Stimulated activated memory B cell treated with anti-CD40 and anti-IgM and Interleukin-4, amounts not matched to agents 10 μg/mL and 1 μg/mL and 100 μg/mL, for 72 hours (primary cell): ENCODE measurements around the gene ELP4.
"Not testable (repeated sequence)": the region's sequence is repeated elsewhere in the genome, so short reads cannot be mapped to it uniquely, and the experiment has no call there.

ENCODE experiments used
- ATAC-seq: fragments of 150-1000 bp; cut with Tn5 transposase; 2 replicates; pipeline ENCODE4 v1.10.0; 2021
- H3K27ac Mint-ChIP-seq: one replicate; pipeline ENCODE4 v1.8.0; 2022; ENCODE audit warnings: mild to moderate bottlenecking, mixed read lengths
- H3K27me3 Mint-ChIP-seq: one replicate; pipeline ENCODE4 v1.8.0; 2022; ENCODE audit warnings: mixed read lengths
- H3K36me3 Mint-ChIP-seq: one replicate; pipeline ENCODE4 v1.8.0; 2022; ENCODE audit warnings: mixed read lengths
- H3K4me1 Mint-ChIP-seq: one replicate; pipeline ENCODE4 v1.8.0; 2022; ENCODE audit warnings: mixed read lengths
- H3K4me3 Mint-ChIP-seq: one replicate; pipeline ENCODE4 v1.8.0; 2022; ENCODE audit warnings: mild to moderate bottlenecking, moderate library complexity, mixed read lengths
- H3K9me3 Mint-ChIP-seq: one replicate; pipeline ENCODE4 v1.8.0; 2022; ENCODE audit warnings: mixed read lengths

Gene ELP4

DNA sequence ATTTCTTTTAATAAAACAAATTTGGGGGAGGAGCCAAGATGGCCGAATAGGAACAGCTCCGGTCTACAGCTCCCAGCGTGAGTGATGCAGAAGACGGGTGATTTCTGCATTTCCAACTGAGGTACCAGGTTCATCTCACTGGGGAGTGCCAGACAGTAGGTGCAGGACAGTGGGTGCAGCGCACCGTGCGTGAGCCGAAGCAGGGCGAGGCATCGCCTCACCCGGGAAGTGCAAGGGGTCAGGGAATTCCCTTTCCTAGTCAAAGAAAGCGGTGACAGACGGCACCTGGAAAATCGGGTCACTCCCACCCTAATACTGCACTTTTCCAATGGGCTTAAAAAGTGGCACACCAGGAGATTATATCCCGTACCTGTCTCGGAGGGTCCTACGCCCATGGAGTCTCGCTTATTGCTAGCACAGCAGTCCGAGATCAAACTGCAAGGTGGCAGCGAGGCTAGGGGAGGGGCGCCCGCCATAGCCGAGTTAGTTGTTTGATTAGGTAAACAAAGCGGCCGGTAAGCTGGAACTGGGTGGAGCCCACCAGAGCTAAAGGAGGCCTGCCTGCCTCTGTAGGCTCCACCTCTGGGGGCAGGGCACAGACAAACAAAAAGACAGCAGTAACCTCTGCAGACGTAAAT lies 231.3 kb downstream of the ELP4 start:
- peaks cover 16% of the 10 kb centered on the region for H3K36me3 Mint-ChIP-seq
- H3K27me3 Mint-ChIP-seq, H3K4me1 Mint-ChIP-seq, ATAC-seq, H3K27ac Mint-ChIP-seq, H3K4me3 Mint-ChIP-seq: not testable (repeated sequence)
- peaks cover 16% of the 10 kb centered on the region for H3K9me3 Mint-ChIP-seq

DNA sequence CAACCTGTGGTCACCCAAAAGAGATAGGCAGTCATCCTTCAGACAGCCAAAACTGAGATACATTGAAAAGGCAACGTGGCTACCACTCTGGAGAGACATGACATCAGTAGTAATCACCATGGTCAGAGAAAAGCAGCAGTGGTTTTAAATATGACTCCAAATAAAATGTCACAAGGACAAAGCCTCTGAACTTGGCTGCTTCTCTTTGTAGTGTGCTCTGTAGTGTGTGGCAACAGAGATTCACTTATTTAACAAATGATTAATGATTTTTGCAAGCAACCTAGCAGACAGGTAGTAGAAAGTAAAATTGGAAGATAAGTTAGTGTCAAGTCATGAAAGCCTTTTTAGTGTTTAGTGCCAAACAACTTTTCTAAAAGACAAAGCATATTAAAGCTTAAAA lies 238.0 kb downstream of the ELP4 start:
- no peaks in the 10 kb centered on the region for H3K4me1 Mint-ChIP-seq
- H3K27me3 Mint-ChIP-seq = no peaks in the 10 kb centered on the region
- H3K9me3 Mint-ChIP-seq = peaks cover 9% of the 10 kb centered on the region
- ATAC-seq = no peak
- H3K27ac Mint-ChIP-seq = no peak overlapping the region
- H3K4me3 Mint-ChIP-seq = no peak overlapping the region
- H3K36me3 Mint-ChIP-seq = peaks cover 14% of the 10 kb centered on the region

- no peak for ATAC-seq
- peaks cover 13% of the 10 kb centered on the region for H3K36me3 Mint-ChIP-seq
- H3K27me3 Mint-ChIP-seq = no peaks in the 10 kb centered on the region
These were observed 247.8 kb downstream of the ELP4 start for GRCh38 chr11:31757260-31757835.

DNA sequence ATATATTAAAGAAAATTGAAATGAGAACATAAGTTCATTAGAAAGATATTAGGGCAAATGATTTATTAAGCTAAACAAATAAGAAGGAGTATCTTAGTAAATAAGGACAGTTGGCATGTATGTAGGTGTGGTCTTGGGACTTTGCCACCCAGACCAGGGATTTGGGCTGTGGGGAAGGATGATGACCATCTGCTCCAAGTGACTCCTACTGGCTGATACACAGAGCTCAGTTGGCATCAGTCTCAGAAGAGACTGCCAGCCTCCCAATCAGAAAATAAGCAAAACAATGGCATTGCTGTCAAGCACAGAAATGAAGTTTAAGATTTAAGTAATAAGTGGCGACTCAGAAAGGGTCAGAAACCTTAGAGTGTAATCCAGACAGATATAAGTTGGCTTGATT lies 252.1 kb downstream of the ELP4 start:
- no peaks in the 10 kb centered on the region for H3K9me3 Mint-ChIP-seq
- no peak overlapping the region for H3K27ac Mint-ChIP-seq
- no peaks in the 10 kb centered on the region for H3K27me3 Mint-ChIP-seq
- ATAC-seq = no peak
- no peaks in the 10 kb centered on the region for H3K4me1 Mint-ChIP-seq
- H3K4me3 Mint-ChIP-seq = no peak overlapping the region
- peaks cover 7% of the 10 kb centered on the region for H3K36me3 Mint-ChIP-seq

More at GRCh38 chr11:31757260-31757835, 247.8 kb downstream of the ELP4 start:
- Mint-ChIP-seq H3K4me3 (no peak overlapping the region), H3K27ac (no peak overlapping the region), H3K9me3 (no peaks in the 10 kb centered on the region), H3K4me1 (no peaks in the 10 kb centered on the region)

- no peaks in the 10 kb centered on the region for H3K4me1 Mint-ChIP-seq
- no peak overlapping the region for H3K27ac Mint-ChIP-seq
- ATAC-seq = no peak
- no peaks in the 10 kb centered on the region for H3K9me3 Mint-ChIP-seq
- no peaks in the 10 kb centered on the region for H3K27me3 Mint-ChIP-seq
- peaks cover 7% of the 10 kb centered on the region for H3K36me3 Mint-ChIP-seq
- H3K4me3 Mint-ChIP-seq = no peak overlapping the region
These were observed 253.7 kb downstream of the ELP4 start for GRCh38 chr11:31763296-31763695.

GRCh38 chr11:31764261-31764660 lies 254.7 kb downstream of the ELP4 start:
- H3K27me3 Mint-ChIP-seq = no peaks in the 10 kb centered on the region
- no peak for ATAC-seq
- no peaks in the 10 kb centered on the region for H3K4me1 Mint-ChIP-seq
- H3K27ac Mint-ChIP-seq = no peak overlapping the region
- peaks cover 7% of the 10 kb centered on the region for H3K36me3 Mint-ChIP-seq
- H3K9me3 Mint-ChIP-seq = no peaks in the 10 kb centered on the region
- H3K4me3 Mint-ChIP-seq = no peak overlapping the region

- peaks cover 7% of the 10 kb centered on the region for H3K36me3 Mint-ChIP-seq
- no peaks in the 10 kb centered on the region for H3K4me1 Mint-ChIP-seq
- ATAC-seq = no peak
- no peaks in the 10 kb centered on the region for H3K27me3 Mint-ChIP-seq
- H3K9me3 Mint-ChIP-seq = no peaks in the 10 kb centered on the region
- no peak overlapping the region for H3K27ac Mint-ChIP-seq
- H3K4me3 Mint-ChIP-seq = no peak overlapping the region
These were observed 255.2 kb downstream of the ELP4 start for GRCh38 chr11:31764766-31765165.

GRCh38 chr11:31767066-31767465 lies 257.5 kb downstream of the ELP4 start:
- H3K27me3 Mint-ChIP-seq = no peaks in the 10 kb centered on the region
- ATAC-seq = no peak
- H3K9me3 Mint-ChIP-seq = no peaks in the 10 kb centered on the region
- H3K27ac Mint-ChIP-seq = no peak overlapping the region
- no peak overlapping the region for H3K4me3 Mint-ChIP-seq
- H3K36me3 Mint-ChIP-seq = peaks cover 5% of the 10 kb centered on the region
- no peaks in the 10 kb centered on the region for H3K4me1 Mint-ChIP-seq

DNA sequence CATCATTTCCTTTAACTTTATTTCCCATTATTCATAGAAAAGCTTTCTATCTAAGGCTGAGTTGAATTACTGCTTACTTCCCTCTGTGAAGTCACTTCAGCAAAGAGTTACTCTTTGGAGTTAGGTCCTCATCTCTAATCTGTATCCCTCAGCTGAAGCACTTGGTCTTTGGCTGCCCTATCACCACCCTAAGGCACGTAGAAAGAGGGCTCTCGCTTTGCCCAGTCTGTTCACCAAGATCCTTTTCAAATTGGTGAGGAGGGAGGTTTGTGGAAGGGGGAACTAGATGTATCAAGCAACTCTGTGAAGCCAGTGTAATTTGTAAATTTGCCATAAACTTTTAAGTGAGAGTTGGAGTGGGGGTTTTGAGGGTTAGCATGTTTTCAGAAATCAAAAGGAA lies 258.1 kb downstream of the ELP4 start:
- Mint-ChIP-seq H3K4me3 (no peak overlapping the region), H3K36me3 (peaks cover 11% of the 10 kb centered on the region), H3K27me3 (no peaks in the 10 kb centered on the region), H3K4me1 (no peaks in the 10 kb centered on the region), H3K9me3 (no peaks in the 10 kb centered on the region), H3K27ac (no peak overlapping the region)
- no peak for ATAC-seq

- no peak for ATAC-seq
- H3K9me3 Mint-ChIP-seq = no peaks in the 10 kb centered on the region
- no peak overlapping the region for H3K4me3 Mint-ChIP-seq
- no peaks in the 10 kb centered on the region for H3K27me3 Mint-ChIP-seq
- no peaks in the 10 kb centered on the region for H3K4me1 Mint-ChIP-seq
- peaks cover 22% of the 10 kb centered on the region for H3K36me3 Mint-ChIP-seq
- H3K27ac Mint-ChIP-seq = no peak overlapping the region
These were observed 259.4 kb downstream of the ELP4 start for GRCh38 chr11:31768749-31769640.

DNA sequence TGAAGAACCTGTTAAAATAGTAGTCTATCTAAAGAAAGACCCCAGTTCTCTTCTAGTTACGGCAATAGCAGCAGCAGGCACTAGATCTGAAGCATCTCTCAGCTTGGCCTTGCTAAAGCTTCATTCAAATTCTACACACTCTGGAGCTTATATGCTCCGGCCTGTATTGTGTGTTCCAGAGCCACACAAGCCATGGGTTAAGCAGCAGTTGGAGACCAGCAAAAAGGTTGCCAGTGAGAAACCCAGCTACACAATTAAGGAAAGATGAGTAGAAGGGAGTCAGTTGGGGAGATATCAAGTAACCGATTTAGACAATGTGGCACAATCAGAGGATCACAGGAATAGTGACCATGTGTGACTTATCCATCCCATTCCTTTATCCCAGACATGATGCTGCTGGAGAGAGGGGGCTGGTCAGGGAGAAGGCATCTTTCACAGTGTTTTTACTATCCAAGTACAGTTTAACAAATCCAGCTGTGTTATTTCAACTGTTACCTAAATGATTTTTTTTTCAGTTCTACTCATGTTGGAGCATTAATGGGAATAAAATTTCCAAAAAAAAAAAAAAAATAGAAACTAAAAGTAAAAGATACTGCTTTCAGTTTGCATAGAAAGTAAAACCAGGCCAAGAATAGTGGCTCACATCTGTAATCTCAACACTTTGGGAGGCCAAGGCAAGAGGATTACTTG lies 260.6 kb downstream of the ELP4 start:
- Mint-ChIP-seq H3K27ac (no peak overlapping the region), H3K27me3 (no peaks in the 10 kb centered on the region), H3K36me3 (peaks cover 25% of the 10 kb centered on the region), H3K9me3 (no peaks in the 10 kb centered on the region), H3K4me1 (no peaks in the 10 kb centered on the region), H3K4me3 (no peak overlapping the region)
- ATAC-seq = no peak

- ATAC-seq = no peak
- H3K36me3 Mint-ChIP-seq = peaks cover 31% of the 10 kb centered on the region
- H3K27me3 Mint-ChIP-seq = no peaks in the 10 kb centered on the region
- H3K27ac Mint-ChIP-seq = no peak overlapping the region
- no peaks in the 10 kb centered on the region for H3K4me1 Mint-ChIP-seq
- peaks cover under 1% of the 10 kb centered on the region for H3K9me3 Mint-ChIP-seq
- H3K4me3 Mint-ChIP-seq = no peak overlapping the region
These were observed 262.8 kb downstream of the ELP4 start for GRCh38 chr11:31772412-31772811.

DNA sequence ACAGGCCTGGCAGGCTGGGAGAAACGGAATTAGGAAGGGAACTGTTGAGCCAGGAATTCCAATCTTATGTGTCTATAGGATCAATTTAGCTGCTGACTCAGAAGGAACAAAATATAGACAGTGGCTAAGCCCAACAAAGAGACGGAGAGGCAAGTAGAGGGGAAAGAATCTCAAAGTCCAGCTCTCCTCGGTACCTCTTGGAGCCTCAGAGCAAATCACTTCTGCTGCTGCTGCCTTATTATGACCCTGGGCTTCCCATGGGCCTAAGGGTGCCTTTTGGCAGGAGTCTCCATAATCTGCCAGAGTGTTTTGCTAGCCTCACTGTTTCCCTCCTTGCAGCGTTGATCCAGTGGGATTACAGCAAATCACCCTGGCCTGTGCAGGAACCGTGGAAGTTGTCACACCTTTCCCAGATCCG lies 269.8 kb downstream of the ELP4 start:
- ATAC-seq = no peak
- Mint-ChIP-seq H3K4me1 (no peaks in the 10 kb centered on the region), H3K4me3 (no peak overlapping the region), H3K9me3 (peaks cover 3% of the 10 kb centered on the region), H3K27ac (no peak overlapping the region), H3K36me3 (peaks cover 21% of the 10 kb centered on the region), H3K27me3 (no peaks in the 10 kb centered on the region)

DNA sequence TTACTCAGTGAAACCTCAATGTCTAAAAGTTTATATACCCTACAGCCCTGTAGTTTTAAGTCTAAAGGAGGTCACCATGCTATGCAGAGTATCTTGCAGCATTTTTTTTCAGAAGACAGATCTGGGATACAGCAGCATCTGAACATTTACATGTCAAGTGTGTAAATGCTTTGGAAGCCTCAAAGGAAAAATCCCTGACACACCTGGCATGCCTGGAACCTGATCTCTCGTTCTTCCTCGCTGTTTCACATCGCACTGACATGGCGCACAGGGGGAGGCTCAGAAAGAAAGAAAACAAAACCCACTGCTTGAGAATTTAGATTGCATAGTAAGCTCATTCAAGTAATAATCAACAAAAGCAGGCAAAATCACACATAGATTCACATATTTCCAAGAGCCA lies 270.5 kb downstream of the ELP4 start:
- ATAC-seq = no peak

DNA sequence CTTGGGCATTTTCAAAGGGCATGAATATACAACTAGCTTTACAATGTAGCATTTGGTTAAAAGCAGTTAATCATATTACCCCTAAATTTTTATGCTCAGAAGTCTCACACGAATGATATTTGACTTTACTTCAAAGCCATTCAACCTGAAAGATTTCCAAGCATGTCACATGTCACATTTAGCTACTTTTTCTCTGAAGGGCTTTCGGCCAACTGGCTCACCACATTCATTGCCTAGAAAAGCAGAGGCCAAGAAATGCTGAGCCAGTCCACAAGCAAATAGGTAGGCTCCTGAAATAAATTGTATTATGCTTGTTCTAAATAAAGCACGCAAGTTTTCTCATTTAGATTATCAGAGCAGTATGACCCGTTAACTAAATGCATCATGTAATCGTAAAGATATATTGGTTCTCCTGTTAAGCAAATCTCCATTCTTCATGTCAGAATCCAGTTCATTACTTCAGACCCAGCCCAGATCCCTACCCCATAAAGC lies 271.0 kb downstream of the ELP4 start:
- Mint-ChIP-seq H3K9me3 (peaks cover 3% of the 10 kb centered on the region), H3K4me1 (no peaks in the 10 kb centered on the region), H3K27ac (no peak overlapping the region), H3K27me3 (no peaks in the 10 kb centered on the region), H3K4me3 (no peak overlapping the region), H3K36me3 (peaks cover 15% of the 10 kb centered on the region)
- ATAC-seq = no peak

More for the DNA sequence above, 270.5 kb downstream of the ELP4 start:
- peaks cover 3% of the 10 kb centered on the region for H3K9me3 Mint-ChIP-seq
- H3K36me3 Mint-ChIP-seq = peaks cover 19% of the 10 kb centered on the region
- no peak overlapping the region for H3K4me3 Mint-ChIP-seq
- H3K27me3 Mint-ChIP-seq = no peaks in the 10 kb centered on the region
- no peak overlapping the region for H3K27ac Mint-ChIP-seq
- H3K4me1 Mint-ChIP-seq = no peaks in the 10 kb centered on the region
